Stimulated activated naive CD4-positive, alpha-beta T cell (primary cell): ENCODE results near the gene PNMA8A.
A peak's percentile ranks its signal among the peaks of the same experiment; 100 is the strongest.
"Not testable (repeated sequence)": the region's sequence is repeated elsewhere in the genome, so short reads cannot be mapped to it uniquely, and the experiment has no call there.

Source experiments
- DNase-seq, 6 experiments: peaks; one replicate each; lab custom pipeline; 2025; lab: John Stamatoyannopoulos, UW

The PNMA8A gene

DNA sequence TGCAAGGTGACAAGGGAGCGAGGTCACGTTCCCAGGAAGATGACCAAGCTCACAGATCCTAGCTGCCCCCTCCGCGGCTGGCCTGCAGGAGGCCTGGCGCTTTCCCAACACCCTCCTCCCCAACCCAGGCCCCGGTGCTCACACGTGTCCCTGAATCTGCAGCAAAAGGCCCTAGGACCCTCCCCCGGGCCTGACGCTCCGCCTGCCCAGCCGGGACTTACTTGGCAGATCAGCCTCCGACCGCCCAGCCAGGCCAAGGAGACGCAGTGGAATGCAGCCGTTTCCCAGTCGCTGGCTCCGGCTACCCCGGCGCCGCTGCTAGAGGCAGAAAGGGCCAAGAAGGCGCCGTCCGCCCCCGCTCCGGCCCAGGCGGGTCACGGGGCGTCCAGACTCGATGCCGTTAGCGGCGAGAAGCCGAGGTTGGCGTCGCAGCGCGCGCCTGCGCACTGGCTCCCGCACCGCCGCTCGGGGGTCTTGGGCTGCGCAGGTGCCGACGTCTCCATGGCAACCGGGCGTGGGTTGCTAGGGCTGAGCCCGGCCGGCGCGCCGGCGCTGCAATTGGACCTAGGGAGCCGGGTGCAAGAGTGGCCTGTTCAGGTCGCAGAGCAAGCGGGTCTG is at the start of gene PNMA8A:
TSS of gene PNMA8A (minus strand) at position 448 of the 618 bp plus-strand sequence. CDS start 528 bp downstream, outside the sequence.
- DNase-seq, result no peak

DNA sequence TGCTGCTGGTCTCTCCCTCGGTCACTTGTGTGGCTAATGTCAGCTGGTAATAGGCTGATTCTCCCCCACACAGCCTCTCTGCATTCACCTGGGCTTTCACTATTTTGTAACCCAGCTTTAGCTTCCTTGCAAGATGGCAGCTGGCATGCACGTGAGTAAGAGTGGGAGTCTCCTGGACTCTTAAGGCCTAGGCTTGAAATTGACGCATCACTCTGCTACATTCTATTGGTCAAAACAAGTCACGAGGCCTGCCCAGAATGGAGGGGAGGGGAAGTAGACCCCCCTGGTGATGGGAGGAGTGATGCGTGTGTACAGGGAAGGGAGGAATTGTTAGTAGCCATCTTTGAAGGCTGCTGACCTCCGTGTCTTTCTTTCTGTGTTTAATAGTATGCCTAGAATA is 49.3 kb upstream of the PNMA8A start:
- no peak for DNase-seq

DNA sequence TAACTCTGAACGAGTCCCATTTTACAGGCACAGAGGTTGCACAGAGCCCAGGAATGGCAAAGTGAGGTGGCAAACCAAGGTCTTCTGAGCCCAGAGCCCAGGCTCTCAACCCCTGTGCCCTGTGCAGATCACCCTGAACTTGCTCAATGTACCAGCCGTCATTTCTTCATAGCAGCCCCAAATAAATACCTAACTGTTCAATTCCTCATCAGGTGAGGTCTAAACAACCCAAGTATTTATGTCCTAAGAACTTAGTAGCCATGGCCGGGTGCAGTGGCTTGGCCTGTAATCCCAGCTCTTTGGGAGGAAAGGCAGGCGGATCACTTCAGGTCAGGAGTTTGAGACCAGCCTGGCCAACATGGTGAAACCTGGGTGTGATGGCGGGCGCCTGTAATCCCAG is 46.1 kb upstream of the PNMA8A start:
- DNase-seq, result no peak

DNA sequence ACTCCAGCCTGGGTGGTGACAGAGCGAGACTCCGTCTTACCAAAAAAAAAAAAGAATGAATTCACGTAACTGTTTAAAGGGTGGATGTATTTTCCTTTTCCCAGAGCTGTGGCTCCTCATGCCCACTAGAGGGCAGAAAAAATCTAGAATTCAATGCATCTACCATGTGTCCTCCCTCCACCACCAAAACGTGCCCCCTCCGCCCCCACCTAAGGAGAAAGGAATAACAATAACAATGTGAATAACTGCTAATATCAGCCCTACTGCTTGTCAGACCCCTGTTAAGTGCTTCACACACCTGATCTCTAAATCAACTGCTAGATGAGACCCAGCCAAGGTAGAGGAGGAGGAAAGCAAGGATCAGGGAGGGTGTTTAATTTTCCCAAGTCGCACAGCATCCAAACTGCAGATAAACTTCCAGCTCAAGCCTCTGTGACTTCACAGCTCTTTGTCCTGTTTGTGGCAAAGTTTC is 44.6 kb upstream of the PNMA8A start:
- DNase-seq, result peak in 3 of 6 experiments; percentile 27 to 62 (median 59)

- no peak for DNase-seq
Measured at GRCh38 chr19:46515290-46515609, 43.9 kb upstream of the PNMA8A start.

DNA sequence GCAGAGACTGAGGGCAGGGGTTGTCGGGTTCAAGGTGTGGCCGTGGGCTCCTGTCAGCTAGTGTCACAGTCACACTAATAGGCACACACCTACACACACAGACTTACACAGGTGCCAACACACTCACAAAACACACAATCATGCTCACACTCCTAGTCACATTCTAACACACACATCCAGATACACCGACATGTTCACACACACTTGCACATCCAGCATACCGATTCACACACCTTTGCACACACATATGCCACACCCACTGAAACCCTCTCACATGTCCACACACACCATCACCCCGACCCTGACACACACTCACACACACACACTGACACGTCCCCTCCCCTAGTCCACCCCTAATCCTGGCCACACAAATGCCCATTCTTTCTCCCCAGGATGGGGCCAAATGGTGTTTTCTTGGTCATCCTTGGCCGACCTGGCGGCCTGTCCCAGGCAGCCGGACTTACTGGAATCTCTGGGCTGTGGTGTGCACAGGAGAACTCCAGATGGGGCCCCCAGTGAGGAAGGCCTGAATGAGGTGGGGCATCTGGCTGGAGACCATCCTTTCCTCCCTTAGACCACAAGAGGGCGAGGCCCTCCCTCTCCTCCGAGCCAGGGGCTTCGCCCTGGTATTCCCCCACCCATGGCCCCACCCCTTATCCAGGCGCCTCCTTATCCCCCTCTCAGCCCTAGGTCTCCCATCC is 43.4 kb upstream of the PNMA8A start:
- DNase-seq, result no peak

DNA sequence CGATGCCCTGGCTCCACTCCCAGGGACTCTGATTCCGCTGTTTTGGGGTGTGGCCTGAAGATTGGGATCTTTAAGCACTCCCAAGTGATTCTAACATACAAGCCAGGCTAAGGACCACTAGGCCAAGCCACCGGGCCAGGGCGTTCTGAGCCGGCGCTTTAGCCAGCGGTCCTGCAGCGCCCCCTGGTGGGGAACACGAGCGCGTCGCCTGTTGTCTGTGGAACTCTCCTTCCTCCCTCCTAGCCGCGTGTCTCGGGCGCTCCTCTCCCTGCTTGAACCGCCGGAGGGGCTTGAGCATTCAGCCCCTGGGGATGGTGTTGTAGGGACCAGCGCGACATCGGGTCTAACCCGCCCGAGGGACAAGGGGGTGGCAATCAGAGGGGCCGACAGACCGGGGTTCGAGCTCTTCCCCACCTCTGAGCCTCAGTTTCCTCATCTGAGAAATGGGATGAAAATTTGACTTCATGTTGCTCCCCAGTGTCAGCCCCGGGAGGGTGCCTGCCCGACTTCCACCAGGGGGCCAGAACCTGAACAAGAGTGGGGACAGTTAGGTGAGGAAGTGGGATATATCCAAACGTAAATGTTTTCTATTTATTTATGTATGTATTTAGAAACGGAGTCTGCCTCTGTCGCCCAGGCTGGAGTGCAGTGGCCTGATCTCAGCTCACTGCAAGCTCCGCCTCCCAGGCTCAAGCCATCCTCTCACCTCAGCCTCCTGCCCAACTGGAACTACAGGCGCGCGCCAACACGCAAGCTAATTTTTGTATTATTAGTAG is 42.3 kb upstream of the PNMA8A start:
- peak; percentile 3 to 78 (median 50) for DNase-seq

- DNase-seq, result no peak
Measured at GRCh38 chr19:46511237-46511636, 39.9 kb upstream of the PNMA8A start.

DNA sequence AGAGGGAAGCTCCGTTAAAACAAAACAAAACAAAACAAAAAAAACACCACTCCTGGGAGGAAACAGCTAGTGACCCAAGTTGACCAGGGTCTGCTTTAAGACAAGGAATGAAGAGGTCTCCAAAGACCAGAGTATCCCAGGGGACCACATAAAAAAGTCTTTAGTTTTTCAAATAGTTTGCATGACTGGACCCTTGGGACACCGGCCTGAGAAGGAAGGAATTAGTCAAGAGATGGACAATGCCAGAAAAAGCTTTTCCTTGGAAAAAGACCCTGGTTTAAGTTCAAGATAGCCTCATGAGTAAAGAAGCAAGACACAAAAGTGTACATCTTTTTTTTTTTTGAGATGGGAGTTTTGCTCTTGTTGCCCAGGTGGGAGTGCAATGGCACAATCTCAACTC is 36.8 kb upstream of the PNMA8A start:
- no peak for DNase-seq

GRCh38 chr19:46503848-46504453 is 32.6 kb upstream of the PNMA8A start:
- no peak for DNase-seq

- no peak for DNase-seq
Measured at GRCh38 chr19:46502891-46503290, 31.5 kb upstream of the PNMA8A start.

- DNase-seq, result no peak
Measured at GRCh38 chr19:46499692-46500091, 28.3 kb upstream of the PNMA8A start.

DNA sequence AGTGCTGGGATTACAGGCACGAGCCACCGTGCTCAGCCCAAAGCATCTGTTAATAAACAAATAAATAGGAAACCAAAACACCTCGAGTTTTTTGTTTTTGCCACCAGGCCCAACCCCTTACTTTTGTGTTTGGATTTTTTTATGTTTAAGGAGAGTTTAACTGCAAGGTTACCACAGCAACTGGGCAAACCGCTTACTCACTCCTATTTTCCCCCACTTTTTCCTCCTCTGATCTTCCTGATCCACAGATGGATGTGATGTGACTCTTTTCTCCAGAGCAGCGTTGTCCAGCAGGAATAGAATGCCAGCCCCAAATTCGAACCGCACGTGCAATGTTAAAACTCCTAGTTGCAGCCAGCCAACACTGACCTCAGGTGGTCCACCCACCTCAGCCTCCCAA is 26.4 kb upstream of the PNMA8A start:
- no peak for DNase-seq

DNA sequence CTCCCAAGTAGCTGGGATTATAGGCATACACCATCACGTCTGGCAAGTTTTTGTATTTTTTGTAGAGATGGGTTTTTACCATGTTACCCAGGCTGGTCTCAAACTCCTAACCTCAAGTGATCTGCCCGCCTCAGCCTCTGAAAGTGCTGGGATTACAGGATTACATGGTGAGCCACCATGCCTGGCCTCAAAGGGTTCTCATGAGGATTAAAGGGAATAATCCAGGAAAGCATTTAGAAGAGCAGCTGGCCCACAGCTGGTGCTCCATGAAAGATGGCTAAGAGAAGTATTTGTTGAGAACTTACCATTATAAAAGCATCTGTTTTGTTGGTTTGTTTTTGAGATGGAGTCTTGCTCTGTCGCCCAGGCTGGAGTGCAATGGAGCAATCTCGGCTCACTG is 25.5 kb upstream of the PNMA8A start:
- not testable (repeated sequence) for DNase-seq

GRCh38 chr19:46496304-46496703 is 24.9 kb upstream of the PNMA8A start:
- DNase-seq, result no peak

GRCh38 chr19:46495786-46496099 is 24.4 kb upstream of the PNMA8A start, which contains the start of gene PNMA8B:
PNMA8B (minus strand) TSS chr19:46495867; CDS start chr19:46495465, 402 bp downstream.
- DNase-seq, result peak; percentile 24 to 53 (median 46)

DNA sequence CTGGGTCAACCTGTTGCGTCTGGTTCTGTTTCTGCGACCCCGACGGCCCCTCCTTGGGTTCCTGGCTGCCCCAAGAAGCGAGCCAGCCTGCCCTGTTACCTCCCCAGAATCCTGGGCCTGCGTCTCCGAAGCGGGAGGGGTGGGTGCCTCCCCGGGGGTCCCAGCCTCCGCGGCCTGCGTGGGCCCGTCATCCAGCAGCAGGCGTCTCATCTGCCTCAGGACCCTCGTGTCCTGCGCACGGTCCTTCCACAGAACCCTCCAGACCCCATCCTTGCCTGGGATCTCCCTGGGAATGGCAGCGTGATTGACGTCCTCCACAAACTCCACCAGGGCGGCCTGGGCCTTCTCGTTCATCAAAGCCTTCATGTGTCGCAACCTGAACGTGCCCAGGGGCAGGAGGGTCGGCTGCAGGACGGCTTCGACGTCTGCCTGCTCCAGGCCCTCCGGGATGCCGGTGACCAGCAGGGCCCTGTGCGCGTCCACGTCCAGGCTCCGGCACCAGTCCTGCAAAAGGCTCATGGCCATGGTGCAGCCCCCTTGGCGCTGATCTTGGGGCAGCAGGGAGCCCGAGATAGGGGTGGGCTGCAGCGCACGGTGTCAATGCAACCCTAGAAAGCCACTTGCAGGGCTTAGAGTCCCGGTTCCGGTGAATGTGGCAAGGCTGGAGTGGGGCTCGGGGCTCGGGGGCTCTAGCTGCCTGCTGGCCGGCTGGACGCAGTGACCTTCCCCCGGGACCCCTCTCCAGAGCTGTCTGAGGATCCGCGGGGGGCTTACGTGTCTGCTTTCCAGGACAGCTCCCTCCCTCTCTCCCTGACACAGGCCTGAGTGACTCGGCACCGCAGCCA is 23.8 kb upstream of the PNMA8A start:
- no peak for DNase-seq

DNA sequence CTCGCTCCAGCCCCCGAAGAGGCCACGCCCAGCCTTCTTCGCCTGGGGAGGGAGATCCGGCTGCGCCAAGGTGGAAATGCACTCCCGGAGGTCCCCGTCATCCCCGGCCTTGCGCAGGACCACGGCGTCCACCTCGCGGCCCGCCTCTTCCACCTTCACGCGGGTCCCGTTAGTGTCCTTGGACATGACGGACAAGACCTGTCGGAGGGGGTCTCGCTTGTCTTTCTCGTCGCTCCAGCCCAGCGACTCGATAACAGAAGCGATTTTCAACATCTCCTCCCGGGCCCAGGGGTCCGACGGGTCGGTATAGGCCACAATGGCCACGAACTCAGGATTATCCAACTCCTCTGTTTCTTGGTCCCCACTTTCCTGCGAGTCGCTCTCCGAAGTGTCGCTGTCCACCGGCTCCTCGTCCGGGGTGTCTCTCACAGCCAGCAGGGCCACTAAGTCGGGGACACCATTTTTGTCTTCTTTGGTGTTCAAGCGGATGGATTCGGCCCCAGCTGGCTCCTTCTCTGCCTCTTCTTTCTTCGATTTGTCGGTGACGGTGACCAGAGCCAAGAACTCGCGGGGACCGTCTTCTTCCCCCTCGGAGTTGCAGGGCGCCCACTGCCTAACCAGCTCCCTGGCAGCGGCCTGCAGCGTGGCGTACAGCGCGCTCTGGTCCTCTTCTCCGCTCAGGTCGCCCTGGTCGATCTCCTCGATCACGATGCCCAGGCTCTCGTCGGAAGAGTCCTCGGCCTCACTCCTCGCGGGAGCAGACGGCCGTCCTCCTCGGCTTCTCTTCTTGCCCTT is 23.0 kb upstream of the PNMA8A start:
- DNase-seq, result peak in 1 of 6 experiments; percentile 37

DNA sequence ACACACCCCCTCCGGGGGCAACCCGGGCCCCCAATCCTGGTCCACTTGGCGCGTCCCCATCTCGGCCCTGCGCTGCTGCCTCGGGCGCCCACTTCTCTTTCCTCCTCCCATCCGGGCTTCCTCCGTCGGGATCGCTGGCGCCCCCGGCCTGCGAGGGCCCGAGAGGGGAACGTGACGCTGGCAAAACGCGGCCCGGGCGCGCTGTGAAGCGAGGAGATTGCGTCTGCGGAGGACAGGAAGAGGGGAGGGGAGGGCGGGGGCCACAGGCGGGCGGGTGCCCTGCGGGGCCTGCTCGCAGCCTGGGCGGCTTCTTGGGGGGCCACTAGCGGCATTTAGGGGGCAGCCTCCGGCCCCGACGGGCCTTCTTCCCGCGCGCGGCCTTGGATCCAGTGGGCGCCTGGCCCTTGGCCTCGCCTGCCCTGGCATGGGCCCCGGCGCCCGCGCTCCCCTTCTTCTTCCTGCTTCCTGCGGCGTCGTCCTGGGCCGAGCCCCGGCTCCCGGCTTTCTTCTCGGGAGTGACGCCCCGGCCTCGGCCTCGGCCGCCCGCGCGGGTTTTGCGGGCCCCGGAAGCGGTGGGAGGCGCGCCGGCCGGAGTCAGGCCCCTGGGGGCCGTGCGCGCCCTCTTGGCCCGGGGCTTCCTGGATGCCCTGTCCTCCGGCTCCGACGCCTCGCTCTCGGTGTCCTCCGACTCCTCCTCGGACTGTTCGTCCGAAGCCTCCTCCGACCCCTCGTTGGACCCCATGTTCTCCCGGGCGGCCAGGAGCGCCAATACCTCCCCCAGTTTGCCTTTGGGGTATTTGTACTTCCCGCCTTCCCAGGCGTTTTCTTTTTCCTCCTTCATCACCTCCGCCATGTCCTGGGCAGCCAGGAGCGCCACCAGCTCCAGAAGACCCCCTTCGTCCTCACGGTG is 22.1 kb upstream of the PNMA8A start:
- peak in 4 of 6 experiments; percentile 24 to 53 (median 38) for DNase-seq

- DNase-seq, result peak in 1 of 6 experiments; percentile 48
Measured at GRCh38 chr19:46492841-46493235, 21.5 kb upstream of the PNMA8A start.
